KMS-11 (cell line): Measurements from ENCODE around the gene NAALADL1.
A peak's percentile ranks its signal among the peaks of the same experiment; 100 is the strongest.

Source experiments
- H2AFZ ChIP-seq: fragments of 200-600 bp; sonication (generic); 2 replicates; pipeline ENCODE4 v1.6.1; 2016; ENCODE audit warnings: antibody characterized with exemption, mixed run types, low read depth
- H3K27ac ChIP-seq: fragments of 200-600 bp; sonication (generic); 2 replicates; pipeline ENCODE4 v1.6.1; 2016; ENCODE audit warnings: mild to moderate bottlenecking, mixed run types
- H3K27me3 ChIP-seq: fragments of 200-600 bp; sonication (generic); 2 replicates; pipeline ENCODE4 v1.6.1; 2017; ENCODE audit warnings: mild to moderate bottlenecking, low read depth, mixed run types, moderate library complexity; ENCODE audit not compliant: insufficient read depth
- H3K36me3 ChIP-seq: fragments of 200-600 bp; sonication (generic); 2 replicates; pipeline ENCODE4 v1.6.1; 2017; ENCODE audit warnings: mild to moderate bottlenecking, mixed run types; ENCODE audit not compliant: insufficient read depth
- H3K4me1 ChIP-seq: fragments of 200-600 bp; sonication (generic); 2 replicates; pipeline ENCODE4 v1.6.1; 2016; ENCODE audit warnings: mild to moderate bottlenecking, low read depth, mixed run types; ENCODE audit not compliant: poor library complexity, severe bottlenecking
- H3K4me2 ChIP-seq: fragments of 200-600 bp; sonication (generic); 2 replicates; pipeline ENCODE4 v1.7.0; 2016; ENCODE audit warnings: mild to moderate bottlenecking, mixed run types
- H3K4me3 ChIP-seq: fragments of 200-600 bp; sonication (generic); IDR thresholded peaks from 2 replicates; pipeline ENCODE4 v1.6.1; 2017; ENCODE audit warnings: low read depth, low read length, mixed read lengths; ENCODE audit not compliant: insufficient read depth
- H3K79me2 ChIP-seq: fragments of 200-600 bp; sonication (generic); 2 replicates; pipeline ENCODE4 v1.6.1; 2016; ENCODE audit warnings: low read depth, mixed run types; ENCODE audit not compliant: insufficient read depth
- H3K9ac ChIP-seq: fragments of 200-600 bp; sonication (generic); 2 replicates; pipeline ENCODE4 v1.6.1; 2016; ENCODE audit warnings: mild to moderate bottlenecking, mixed run types
- H4K20me1 ChIP-seq: fragments of 200-600 bp; sonication (generic); 2 replicates; pipeline ENCODE4 v1.6.1; 2016; ENCODE audit warnings: mild to moderate bottlenecking, mixed run types; ENCODE audit not compliant: insufficient read depth
- TF ChIP-seq, protein P1 (sequence below): fragments of 200-600 bp; sonication (generic); conservative IDR thresholded peaks from 2 replicates; pipeline ENCODE4 v1.6.1; 2017; ENCODE audit warnings: low read depth, mild to moderate bottlenecking, antibody characterized with exemption, low read length, moderate library complexity, mixed read lengths

Gene NAALADL1

DNA sequence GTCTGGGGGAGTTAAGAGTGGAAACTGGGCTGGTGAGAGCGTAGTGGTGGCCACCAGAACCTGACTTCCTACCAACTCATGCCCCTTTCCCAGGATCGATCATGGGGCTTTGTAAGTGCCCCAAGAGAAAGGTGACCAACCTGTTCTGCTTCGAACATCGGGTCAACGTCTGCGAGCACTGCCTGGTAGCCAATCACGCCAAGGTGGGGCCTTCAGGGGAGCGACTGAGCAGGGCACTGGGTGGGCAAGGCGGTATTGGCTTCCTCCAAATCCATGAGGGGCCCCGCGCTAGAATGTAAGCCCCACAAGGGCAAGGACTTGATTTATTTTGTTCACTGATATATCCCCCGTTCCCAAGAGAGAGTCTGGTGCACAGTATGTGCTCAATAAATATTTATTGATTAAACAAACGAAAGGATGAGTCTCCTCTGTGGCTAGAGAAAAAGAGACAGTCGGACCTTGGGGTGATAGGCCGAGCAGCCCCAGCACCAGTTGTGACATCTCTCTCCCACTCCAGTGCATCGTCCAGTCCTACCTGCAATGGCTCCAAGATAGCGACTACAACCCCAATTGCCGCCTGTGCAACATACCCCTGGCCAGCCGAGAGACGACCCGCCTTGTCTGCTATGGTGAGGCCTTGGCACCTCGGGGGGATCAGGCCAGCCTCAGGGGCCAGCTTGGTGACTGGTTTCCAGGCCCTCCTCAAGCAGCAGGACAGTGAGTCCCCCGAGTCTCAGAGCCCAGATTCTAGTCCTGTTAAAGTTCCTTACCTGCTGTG, 26.4 kb upstream of the NAALADL1 start:
- Histone ChIP-seq H3K36me3 (no peaks in the 10 kb centered on the region), H3K4me1 (peaks cover 79% of the 10 kb centered on the region)

DNA sequence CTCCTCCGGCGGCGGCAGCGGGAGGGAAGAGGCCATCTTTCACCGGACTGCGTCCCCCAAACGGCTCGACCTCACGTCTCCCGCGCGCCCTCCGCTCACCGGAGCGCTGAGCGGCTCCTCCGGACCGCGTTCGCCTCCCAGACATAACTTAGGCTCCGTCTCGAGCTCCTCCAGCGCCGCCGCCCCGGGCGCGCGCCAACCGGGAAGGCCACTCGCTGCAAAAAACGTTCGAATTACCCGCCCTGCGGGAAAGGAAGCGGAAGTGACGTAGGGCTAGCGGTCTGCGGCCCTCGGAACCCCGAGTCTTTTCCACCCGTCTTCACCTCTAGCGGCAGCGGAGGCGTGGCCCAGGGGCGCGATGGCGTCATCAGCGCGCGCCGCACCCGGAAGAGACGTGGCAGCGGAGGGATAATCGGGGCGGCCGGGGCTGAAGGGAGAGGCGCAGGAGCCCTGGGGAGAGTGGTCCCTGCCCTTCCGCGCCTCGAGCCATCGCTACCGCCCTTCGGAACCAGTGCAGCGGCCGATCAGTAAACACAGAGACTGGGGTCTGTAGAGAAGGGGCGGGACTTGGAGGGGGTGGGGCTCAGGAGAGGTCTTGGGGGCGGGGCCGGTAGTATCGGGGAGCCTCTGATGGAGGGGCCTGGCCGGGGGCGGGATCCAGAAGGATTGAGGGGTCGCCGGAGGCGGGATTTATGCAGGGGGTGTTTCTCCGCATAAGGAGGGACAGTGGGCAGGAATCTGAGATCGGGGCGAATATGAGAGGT, 25.7 kb upstream of the NAALADL1 start, which contains the start of the genes CDCA5 and ZFPL1:
Gene CDCA5, minus strand, starts transcription at position 207 of the 764 bp plus-strand sequence. Its CDS starts 62 bp downstream, at position 145.
Gene ZFPL1, plus strand, starts transcription at position 389 of the 764 bp plus-strand sequence. CDS start 477 bp downstream, outside the sequence.
- H3K4me2 ChIP-seq: peak within 1 kb of the TSS; percentile 100
- no peaks in the 10 kb centered on the region for H3K27me3 ChIP-seq
- 0 out of 2 replicates have a peak, but pooled peaks cover 3% of the 10 kb centered on the region for H3K36me3 ChIP-seq
- H3K27ac ChIP-seq: peak within 1 kb of the TSS; percentile 74
- TF ChIP-seq, protein P1, sequence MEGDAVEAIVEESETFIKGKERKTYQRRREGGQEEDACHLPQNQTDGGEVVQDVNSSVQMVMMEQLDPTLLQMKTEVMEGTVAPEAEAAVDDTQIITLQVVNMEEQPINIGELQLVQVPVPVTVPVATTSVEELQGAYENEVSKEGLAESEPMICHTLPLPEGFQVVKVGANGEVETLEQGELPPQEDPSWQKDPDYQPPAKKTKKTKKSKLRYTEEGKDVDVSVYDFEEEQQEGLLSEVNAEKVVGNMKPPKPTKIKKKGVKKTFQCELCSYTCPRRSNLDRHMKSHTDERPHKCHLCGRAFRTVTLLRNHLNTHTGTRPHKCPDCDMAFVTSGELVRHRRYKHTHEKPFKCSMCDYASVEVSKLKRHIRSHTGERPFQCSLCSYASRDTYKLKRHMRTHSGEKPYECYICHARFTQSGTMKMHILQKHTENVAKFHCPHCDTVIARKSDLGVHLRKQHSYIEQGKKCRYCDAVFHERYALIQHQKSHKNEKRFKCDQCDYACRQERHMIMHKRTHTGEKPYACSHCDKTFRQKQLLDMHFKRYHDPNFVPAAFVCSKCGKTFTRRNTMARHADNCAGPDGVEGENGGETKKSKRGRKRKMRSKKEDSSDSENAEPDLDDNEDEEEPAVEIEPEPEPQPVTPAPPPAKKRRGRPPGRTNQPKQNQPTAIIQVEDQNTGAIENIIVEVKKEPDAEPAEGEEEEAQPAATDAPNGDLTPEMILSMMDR: no peak
- no peaks in the 10 kb centered on the region for H4K20me1 ChIP-seq
- H3K9ac ChIP-seq: peak within 1 kb of the TSS; percentile 86
- peaks cover 79% of the 10 kb centered on the region for H3K4me1 ChIP-seq
- H3K79me2 ChIP-seq: peaks cover 66% of the 10 kb centered on the region
- peak within 1 kb of the TSS; percentile 31; the same call in 1 of the 2 replicates for H2AFZ ChIP-seq
- peak within 1 kb of the TSS; percentile 59 for H3K4me3 ChIP-seq

More for the DNA sequence above, 26.4 kb upstream of the NAALADL1 start:
- H2AFZ ChIP-seq: no peak overlapping the region
- H3K27ac ChIP-seq: no peak overlapping the region; the same call in 1 of the 2 replicates
- H3K4me3 ChIP-seq: no peak overlapping the region
- H4K20me1 ChIP-seq: no peaks in the 10 kb centered on the region
- peak overlapping the region; percentile 87 for H3K4me2 ChIP-seq
- H3K79me2 ChIP-seq: peaks cover 58% of the 10 kb centered on the region
- TF ChIP-seq, protein P1: no peak
- no peaks in the 10 kb centered on the region for H3K27me3 ChIP-seq
- peak overlapping the region; percentile 86 for H3K9ac ChIP-seq

DNA sequence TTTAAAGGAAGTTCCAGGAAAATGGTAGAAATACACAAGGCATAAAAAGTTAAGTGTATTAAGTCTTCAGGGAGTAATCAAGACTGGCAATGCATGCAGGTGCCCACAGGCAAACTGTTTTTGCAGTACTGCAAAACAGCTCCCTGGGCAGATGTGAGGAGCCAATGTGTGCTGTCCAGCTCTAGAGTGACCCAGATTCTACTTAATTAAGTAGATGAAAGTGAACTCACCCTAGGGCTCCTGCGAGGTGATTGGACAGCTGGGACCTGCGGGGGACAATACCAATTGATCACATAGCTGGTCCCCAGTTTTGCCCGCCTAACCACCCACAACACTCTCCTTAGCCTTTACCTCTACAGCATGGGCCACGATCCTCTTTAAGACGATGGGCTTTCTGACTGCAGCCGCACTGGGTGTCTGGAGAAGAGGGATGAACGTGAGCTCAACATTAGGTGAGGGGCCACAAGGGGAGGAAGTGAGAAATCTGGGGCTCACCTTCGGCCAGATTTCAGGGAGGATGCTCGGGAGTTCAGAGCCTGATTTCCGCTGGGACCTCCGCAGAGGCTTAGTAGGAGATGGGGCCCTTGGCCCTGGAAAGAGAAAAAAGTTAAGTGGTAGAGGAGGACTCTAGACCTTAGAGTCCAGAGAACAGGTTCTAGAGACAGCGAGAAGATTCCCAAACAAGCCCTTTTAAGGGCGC, 24.9 kb upstream of the NAALADL1 start:
- Histone ChIP-seq H3K79me2 (peaks cover 73% of the 10 kb centered on the region), H3K4me3 (peak overlapping the region; percentile 59), H3K27me3 (no peaks in the 10 kb centered on the region), H3K4me1 (peaks cover 79% of the 10 kb centered on the region), H3K9ac (peak overlapping the region; percentile 86), H3K36me3 (0 out of 2 replicates have a peak, but pooled peaks cover 3% of the 10 kb centered on the region), H3K4me2 (peak overlapping the region; percentile 100), H2AFZ (peak overlapping the region; percentile 31; the same call in 1 of the 2 replicates), H4K20me1 (no peaks in the 10 kb centered on the region), H3K27ac (peak overlapping the region; percentile 74)
- TF ChIP-seq, protein P1: no peak

DNA sequence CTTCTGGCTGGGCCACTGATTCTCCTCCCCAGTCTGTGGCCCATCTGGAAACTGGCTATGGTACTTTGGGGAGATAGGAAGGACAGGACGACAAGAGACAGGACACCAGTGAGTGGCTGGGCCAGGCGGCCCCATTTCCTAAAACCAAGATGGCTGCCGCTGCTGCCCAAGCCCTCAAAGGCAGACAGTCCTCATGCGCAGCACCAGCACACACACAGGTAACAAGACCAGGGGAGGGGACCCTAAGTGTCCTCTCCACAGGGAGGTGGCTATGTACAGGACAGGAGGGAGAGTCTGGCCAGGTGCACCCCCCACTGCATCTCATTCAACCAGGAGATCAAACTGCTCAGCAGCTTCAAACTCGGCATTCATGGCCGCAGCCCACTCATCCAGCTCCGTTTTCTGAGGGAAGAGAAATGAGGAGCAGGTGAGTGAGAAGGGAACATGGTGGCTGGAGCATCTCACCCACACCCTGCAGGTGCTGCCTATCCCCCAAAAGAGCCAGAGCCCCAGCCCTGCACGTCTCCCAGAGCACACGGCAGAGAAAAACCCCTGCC, 20.5 kb upstream of the NAALADL1 start:
- Histone ChIP-seq H3K79me2 (peaks cover 78% of the 10 kb centered on the region), H4K20me1 (no peaks in the 10 kb centered on the region), H3K4me3 (no peak overlapping the region), H3K36me3 (0 out of 2 replicates have a peak, but pooled peaks cover 3% of the 10 kb centered on the region), H3K27me3 (no peaks in the 10 kb centered on the region), H3K27ac (peak overlapping the region; percentile 60), H2AFZ (no peak overlapping the region), H3K4me1 (peaks cover 63% of the 10 kb centered on the region), H3K4me2 (peak overlapping the region; percentile 47), H3K9ac (no peak overlapping the region; the same call in 1 of the 2 replicates)
- TF ChIP-seq, protein P1: no peak
